GM18507 (cell line): ENCODE measurements around the gene ANKRD60.

Experiments
- DNase-seq: peaks from one replicate; pipeline ENCODE4 v3.0.0; 2011; ENCODE audit warnings: low read depth; ENCODE audit not compliant: insufficient read length; ENCODE audit errors: extremely low spot score
- FAIRE-seq: peaks from 2 replicates; lab custom pipeline; 2011; peaks lifted over from hg19 to GRCh38; lab: Jason Lieb, UNC

The ANKRD60 gene

DNA sequence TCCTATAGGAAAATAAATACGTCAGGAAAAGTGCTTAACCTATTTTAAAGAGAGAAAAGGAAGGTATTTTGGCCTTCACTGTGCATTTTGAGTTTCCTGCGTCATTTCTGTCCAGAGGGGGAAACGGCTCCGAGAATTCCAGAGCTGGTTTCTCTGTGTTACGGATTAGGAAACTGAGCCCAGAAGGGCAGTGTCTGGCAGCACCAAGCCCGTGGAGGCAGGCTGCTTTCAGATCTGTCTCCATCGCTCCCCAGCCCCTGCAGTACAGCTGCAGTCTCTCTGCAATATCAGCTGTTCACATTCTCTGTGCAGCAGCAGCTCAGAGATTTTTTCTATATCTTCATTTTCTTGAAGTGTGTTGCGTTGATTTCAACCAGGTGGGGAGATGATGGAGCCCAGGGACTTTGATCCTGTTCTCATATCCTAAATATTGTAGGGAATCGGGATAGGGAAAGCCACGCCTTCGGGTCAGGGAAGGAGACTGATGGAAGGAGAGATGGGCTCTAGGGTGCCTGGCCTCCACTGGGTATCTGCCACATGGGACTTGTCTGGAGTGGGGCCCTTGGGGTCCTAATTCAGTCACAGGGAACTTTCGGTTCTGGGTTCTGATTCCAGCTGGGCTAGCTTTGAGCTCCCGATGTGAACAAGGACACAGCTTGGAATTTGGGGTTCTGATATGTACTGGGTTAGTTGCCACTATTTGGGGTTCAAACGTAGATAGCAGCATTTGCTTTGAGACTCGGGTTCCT is 2.8 kb downstream of the ANKRD60 start:
- FAIRE-seq = no peak
- DNase-seq = no peak

DNA sequence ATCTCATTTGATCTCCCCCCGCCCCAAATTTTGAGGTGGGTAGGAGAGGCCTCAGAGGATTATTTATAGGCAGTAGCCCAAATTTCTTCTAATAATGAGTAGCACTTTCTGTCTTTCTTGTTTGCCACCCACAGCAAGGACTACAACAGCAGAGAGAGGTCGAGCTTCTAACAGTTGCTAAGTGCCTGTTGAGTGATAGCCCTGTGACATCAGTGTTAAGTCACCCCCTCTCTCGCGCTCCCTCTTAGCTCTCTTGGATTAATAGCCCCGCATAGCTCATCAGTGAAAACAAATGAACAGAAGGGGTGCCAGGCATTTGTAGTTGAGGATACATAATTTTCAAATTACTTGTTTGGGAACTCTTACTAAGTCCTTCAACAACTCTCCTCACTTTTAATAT is 3.5 kb downstream of the ANKRD60 start:
- DNase-seq (no peak), FAIRE-seq (no peak)

DNA sequence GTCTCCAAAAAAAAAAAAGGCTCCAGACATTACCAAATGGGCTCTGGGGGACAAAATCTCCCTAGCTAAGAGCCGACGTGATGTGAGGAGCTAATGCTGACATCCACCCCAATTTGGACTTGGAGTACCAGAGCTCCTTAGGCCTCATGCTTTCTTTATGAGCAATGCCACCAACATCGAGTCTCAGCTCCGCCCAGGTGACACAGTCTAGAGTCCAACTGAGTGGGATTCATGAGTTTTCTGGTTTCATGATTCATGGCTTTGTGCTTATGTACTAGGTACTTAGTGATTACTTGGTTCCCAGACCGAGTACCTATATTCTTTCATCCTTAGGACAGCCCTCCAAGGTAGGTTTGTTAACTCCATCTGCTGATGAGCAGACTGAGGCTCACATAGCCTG is 4.4 kb downstream of the ANKRD60 start:
- no peak for DNase-seq
- FAIRE-seq = no peak

DNA sequence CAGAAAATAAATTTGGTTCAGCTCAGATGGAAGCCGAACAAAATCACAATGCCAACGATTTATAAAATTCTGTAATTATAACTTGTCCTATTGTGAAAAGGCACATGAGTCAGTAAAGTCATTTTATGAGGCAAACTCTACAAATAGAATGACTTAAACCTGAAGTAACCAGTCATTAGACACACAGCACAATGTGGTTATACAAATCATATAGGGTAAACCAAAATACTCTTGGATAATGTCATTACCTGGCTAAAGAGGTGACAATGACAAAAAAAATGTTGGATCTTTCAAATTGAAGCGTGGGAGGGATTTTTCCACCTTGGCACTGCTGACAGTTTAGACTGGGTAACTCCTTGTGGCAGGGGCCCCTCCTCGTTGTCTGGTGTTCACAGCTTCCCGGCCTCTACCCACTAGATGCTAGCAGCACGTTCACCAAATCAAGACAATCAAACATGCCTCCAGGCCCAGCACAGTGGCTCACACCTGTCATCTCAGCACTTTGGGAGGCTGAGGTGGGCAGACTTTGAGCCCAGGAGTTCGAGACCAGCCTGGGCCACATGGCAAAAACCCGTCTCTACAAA is 5.0 kb downstream of the ANKRD60 start:
- FAIRE-seq (no peak), DNase-seq (no peak)

DNA sequence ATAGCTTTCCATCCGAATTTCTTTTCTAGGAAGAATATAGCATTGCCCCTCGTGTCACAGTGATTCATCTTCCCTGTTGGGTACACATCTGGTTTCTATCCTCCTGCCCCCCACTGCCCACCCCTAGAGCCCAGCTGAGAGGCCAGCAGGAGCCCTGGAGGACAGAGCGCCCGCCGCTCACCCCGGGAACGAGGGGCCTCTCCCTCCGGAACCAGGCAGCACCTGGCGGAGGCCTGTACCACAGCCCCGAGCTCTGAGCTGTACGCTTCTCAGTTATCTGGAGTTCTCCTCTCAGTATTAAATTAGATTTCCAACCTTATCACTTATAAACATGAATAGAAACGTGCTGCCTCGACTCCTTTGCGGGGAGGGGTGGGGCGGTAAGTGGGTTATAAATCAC is 6.0 kb downstream of the ANKRD60 start:
- FAIRE-seq (no peak), DNase-seq (no peak)

DNA sequence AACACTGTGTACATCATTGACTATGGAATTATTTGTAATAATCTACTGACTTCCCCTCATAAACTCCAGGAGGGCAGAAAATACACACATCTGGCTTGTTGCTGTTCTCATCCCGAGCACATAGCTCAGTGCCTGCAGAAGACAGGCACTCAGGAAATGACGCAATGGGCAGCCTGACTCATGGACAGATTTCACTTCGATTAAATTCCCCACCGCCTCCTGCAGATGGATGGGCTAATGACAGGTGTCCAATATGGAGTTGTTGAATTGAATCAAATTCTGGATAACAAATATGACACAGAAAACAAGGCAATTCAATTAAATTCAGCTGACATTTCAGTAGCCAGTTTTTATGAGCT is 9.1 kb downstream of the ANKRD60 start:
- FAIRE-seq (no peak), DNase-seq (no peak)

DNA sequence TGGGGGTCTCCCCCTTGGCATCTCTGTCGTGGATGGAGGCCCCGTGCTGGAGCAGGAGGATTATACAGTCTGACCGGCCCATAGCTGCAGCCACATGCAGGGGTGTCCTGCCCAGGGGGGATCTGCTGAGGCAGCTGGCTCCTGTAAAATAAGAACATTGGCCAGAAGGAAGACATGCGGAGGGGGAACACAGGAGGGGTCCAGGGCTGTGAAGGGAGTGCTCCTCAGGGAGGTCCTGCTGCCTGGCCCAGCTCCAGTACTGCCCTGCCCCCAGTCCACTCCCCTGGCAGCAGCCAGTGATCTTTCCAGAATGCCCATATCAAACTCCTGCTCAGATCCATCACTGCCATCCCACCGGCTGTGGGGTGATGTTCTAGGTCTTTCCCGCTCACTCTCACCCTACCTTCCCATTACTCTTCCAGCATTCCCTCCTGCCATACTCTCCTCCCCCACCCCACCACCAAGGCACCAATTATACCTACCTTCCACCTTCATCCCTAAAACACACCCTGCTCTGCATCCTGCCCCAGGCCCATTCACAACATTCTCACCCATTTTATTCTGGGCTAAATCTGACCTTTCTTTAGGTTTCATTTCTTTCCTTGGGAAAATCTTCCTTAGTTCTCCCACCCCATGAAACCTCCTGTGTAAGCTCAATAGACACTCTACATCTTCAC is 9.7 kb downstream of the ANKRD60 start:
- DNase-seq (no peak), FAIRE-seq (no peak)

DNA sequence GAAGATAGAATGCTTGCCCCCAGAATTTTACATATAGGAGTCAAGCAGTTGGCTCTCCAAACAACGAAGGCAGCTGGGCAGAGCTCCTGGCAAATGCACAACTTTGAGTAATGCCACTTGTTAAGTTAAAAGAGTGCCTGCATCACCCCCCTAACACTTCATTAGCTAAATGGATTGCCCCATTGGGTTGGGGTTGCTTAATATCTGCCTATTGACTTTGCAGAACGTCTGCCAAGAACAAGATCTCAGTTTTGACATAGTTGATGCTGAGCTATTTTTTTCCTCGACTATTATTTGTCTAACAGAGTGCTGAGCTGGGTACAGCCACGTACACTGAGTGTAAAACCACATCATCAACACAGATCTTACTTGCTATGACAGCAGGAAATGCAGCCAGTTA is 12.1 kb downstream of the ANKRD60 start:
- FAIRE-seq (no peak), DNase-seq (no peak)

DNA sequence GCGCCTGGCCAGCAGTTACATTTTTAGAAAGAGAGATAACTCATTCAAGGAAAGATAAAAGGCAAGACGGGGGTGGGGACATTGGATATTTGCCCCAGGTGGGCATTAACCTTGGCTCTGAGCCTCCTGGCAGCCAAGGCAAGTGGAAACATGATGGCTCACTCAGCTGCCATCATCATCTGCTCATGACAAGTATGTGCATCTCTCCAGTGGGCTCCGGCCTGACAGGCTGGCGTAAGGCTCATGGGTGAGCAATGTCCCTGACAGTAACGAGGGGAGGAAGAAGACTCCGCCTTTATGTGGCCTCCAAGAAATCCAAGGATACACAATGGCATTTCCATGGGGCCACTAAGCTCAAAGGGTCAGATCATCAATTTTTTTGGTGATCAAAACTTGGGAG is 13.3 kb downstream of the ANKRD60 start:
- FAIRE-seq (no peak), DNase-seq (no peak)

DNA sequence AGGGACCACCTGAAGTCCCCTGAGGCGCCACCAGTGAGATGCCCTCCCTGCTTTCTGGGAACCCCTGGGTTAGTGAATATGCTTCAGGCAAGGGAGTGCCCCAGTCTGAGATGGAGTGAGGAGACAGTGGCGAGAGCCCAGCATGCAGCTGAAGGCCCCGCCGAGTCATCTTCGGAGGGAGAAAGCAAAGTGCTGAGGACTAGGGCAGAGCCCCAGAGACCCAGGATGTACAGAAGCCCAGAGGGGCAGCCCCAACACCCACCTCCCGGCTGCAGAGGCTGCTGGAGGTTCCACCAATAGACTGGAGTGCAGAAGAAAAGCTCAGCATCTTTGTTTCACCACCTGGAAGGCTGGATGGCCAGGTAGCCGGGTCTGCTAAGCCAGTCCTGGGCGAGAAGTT is 14.1 kb downstream of the ANKRD60 start:
- no peak for FAIRE-seq
- no peak for DNase-seq

DNA sequence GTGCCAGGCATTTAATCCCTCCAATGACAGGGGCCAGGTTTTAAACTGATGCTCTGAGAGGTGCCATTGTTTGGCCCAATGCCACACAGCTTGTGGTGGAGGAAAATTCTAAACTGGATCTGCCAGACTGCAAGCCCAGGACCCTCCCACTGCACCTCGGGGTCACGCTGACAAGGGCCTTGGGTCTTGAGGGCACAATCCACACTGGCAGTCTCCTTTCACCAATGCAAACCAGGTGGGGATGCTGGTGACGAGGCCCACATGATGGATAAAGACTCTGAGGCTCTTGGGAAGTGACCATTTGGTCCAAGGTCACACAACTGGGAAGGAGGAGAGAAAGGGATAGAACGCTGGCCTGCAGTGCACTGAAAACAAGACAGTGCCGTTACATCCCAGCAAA is 14.7 kb downstream of the ANKRD60 start:
- no peak for FAIRE-seq
- DNase-seq = no peak

DNA sequence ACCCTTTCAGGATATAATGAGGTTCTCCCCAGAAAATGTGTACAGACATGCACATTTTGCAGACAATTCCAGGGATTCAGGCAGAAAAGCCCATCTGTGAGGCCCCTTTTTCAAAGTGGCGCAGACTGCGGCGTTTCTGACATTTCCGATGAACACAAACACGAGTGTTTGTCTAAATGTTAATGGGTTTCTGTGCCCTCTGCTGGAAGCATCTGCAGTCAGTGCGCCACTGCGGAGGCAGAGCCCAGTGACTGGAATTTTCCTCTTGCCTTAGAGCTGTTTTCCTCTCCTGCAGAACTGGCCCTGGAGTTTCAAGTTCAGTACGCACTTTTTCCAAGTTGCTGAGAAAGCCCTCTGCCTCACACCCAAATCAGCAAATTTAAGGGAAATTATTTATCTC is 15.3 kb downstream of the ANKRD60 start:
- no peak for DNase-seq
- FAIRE-seq = no peak

DNA sequence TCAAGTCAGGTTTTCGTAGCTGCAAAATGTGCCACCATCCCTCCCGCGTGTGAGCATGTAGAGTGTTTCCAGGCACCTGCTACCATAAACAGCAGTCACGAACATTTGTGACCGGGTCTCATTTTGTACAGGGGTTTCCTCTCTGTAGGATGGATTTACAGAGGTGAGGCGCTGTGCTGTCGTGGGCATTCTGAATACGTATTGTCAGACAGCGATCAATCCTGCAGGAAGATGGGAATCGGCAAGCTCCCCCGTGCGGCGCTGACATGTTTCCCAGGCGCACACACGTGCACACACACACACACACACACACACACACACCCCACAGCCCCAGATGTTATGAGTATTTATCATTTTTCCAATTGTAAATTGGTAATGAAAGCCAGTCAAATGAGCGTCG is 15.8 kb downstream of the ANKRD60 start:
- DNase-seq (no peak), FAIRE-seq (no peak)

DNA sequence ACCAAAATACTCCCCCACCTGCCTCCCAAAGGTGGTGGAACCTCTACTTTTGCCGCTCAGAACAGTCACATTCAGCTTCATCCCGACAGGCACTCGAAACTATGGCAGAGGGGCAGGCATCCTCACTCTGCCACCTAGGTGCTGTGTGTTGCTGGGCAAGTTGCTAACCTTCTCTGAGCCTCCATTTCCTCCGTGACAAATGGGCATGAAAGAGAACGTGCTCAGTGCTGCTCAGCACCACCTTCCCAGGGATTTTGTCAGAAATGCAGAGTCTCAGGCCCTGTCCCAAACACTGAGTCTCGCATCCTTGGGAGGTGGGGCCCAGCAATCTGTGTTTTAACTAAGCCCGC is 18.1 kb downstream of the ANKRD60 start:
- FAIRE-seq (no peak), DNase-seq (no peak)

DNA sequence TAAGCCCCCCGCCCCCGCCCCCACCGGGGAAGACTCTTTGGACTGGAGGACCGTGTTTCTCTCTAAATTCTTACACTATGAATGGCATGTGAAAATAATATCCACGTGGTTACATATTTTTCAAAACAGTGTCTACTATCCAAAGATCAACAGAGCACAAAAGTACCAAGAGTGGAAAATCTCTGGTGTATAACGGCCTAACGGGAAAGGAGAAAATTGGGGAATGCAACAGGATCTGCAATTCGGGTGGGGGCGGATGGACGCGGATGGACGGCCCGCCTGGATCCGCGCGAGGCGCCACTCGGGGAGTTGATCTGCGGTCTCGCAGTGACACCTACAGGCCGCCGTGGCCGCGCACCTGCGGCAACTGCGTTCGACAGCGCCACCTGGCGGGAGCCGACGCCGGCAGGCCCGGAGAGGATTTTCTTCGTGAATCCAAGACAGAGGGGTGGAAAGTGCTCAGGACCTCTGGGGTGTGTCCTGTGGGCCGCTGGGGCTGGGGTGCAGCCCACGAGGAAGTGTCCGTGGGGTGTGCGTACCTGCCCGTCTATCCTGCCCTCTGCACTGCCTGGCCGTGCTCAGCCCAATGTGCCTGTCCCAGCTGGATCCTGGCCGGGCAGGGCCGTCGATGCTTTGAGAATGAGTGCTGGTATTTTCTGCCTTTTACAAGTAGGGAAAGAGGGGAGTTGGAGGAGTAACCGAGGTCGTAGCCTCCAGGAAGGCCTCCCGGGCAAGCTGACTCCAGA is 18.6 kb downstream of the ANKRD60 start:
- DNase-seq (peak; percentile 86), FAIRE-seq (peak; percentile 89)

DNA sequence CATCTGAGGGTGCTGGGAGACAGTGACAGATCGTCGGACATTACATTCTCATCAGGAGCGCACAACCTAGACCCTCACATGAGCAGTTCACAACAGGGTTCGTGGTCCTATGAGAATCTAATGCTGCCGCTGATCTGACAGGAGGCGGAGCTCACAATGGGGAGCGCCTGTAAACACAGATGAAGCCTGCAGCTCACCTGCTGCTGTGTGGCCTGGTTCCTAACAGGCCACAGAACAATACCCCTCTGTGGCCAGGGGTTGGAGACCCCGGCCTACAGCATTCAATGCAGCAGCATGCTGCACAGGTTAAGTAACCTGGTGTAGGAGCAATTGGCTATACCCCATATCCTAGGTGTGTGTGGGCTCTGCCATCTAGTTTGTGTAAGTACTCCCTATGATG is 19.5 kb downstream of the ANKRD60 start:
- no peak for DNase-seq
- FAIRE-seq = no peak

DNA sequence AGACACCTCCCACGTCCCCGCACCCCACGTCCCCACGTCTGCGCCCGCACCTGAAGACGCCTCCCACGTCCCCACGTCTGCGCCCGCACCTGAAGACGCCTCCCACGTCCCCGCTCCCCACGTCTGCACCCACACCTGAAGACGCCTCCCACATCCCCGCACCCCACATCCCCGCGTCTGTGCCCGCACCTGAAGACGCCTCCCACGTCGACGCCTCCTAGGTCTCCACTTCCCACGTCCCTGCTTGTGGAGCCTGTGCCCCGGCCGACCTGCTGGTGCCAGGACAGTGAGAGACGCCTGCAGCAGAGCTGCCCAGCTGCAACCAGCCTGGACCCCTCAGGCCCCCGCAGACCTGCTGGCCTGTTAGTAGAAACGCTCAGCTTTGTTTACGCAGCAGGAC is 22.6 kb downstream of the ANKRD60 start:
- FAIRE-seq = no peak

DNA sequence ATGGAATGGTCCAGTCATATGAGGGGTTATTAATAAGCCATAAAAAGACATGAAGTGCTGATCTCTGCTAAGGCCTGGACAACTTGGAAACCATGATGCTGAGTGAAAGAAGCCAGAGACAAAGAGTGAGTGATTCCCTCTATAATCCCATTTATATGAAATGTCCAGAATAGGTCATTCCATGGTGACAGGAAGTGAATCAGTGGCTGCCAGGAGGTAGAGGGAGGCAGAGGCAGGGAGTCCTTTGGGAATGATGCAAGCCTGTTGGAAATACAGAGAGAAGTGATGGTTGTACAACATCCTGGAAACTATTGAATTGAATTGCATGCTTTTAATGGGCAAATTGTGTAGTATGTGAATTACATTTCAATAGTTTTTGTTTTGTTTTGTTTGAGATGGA is 26.4 kb downstream of the ANKRD60 start:
- DNase-seq (no peak), FAIRE-seq (no peak)

More for the DNA sequence above, 22.6 kb downstream of the ANKRD60 start:
- no peak for DNase-seq

DNA sequence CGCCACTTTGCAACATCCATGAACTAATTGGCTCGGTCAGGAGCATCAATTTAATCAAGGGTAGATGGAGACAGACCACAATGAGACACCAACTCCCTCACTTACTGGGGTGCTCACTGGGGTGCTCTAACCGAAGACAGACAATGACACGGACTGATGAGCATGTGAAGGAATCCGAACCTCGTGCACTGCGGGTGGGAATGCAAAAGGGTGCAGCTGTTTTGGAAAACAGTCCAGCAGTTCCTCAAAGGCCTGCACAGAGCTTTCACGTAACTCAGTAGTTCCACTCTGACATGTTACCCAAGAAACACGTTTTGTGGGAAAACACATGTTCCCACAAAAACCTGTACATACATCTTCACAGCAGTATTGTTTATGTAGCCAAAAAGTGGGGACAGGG is 26.8 kb downstream of the ANKRD60 start:
- FAIRE-seq = no peak
- no peak for DNase-seq

DNA sequence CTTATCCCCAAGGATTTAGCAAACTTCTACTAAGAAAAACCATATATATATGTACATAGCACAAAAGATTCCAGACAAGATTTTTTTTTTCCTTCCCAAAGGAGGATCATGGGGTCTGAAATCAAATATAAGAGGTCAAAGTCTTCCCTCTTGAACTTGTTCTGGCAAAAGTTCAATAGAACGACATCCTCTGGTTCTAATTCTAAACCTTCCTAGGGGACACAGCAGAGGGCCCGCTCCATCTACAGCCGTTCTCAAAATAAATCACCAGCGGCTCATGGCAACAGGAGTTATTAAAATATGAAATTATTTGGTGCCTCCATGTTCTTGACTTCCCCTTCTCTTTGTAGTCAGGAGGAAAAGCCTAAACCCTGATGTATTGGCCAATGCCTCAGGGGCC is 29.0 kb downstream of the ANKRD60 start:
- no peak for FAIRE-seq

More for the DNA sequence above, 29.0 kb downstream of the ANKRD60 start:
- no peak for DNase-seq
